IMR-90 (cell line): ENCODE results near the gene TMEFF1. TPM values are rescaled to one million over a fixed set of nuclear protein-coding genes. Genes with fewer than 3 reads are reported as not detected.

Experiments used
- ATAC-seq: fragments of 200-7000 bp; cut with Tn5 transposase; 2 replicates; pipeline ENCODE4 v1.9.1; 2020; ENCODE audit warnings: low read depth, mild to moderate bottlenecking, moderate library complexity
- BruUV-seq: library from RNA; stranded (reverse); fragments of 400-500 nt; replicated peaks from 2 replicates; lab custom pipeline; 2021; lab: Mats Ljungman, UMichigan
- CTCF ChIA-PET: fragments of 300-600 bp; formaldehyde crosslinking; extraction: SDS; loops from one replicate; lab custom pipeline; 2021; ENCODE audit warnings: antibody characterized with exemption; lab: Yijun Ruan, JAX
- POLR2A ChIA-PET: fragments of 300-600 bp; sonication (Branson Sonifier 250); formaldehyde crosslinking; loops from one replicate; lab custom pipeline; 2022; ENCODE audit warnings: antibody characterized with exemption; ENCODE audit not compliant: unreplicated experiment; lab: Charles Lee
- DNase-seq: peaks from one replicate; pipeline ENCODE4 v3.0.0; 2013
- H2AFZ ChIP-seq: replicated peaks from 2 replicates; pipeline ENCODE3; 2013; ENCODE audit warnings: low read length, mild to moderate bottlenecking; ENCODE audit not compliant: poor library complexity
- H2AK5ac ChIP-seq: 2 replicates; pipeline ENCODE4 v1.6.1; 2013; ENCODE audit warnings: low read depth, low read length, inconsistent platforms
- H2AK9ac ChIP-seq: replicated peaks from 2 replicates; pipeline ENCODE3; 2013; ENCODE audit warnings: mild to moderate bottlenecking, low read depth, low read length, moderate library complexity; ENCODE audit not compliant: poor library complexity
- H2BK120ac ChIP-seq: 2 replicates; pipeline ENCODE4 v1.6.1; 2013; ENCODE audit warnings: low read depth, low read length, inconsistent platforms
- H2BK15ac ChIP-seq: 3 replicates; pipeline ENCODE4 v1.6.1; 2013; ENCODE audit warnings: low read depth, low read length, inconsistent platforms
- H2BK20ac ChIP-seq: 2 replicates; pipeline ENCODE4 v1.6.1; 2013; ENCODE audit warnings: low read depth, mild to moderate bottlenecking, inconsistent platforms, low read length, moderate library complexity
- H2BK5ac ChIP-seq: 2 replicates; pipeline ENCODE4 v1.6.1; 2013; ENCODE audit warnings: mild to moderate bottlenecking, low read depth, low read length, inconsistent platforms; ENCODE audit not compliant: poor library complexity, severe bottlenecking
- H3K14ac ChIP-seq: replicated peaks from 2 replicates; pipeline ENCODE4 v1.6.1; 2013; ENCODE audit warnings: low read depth, low read length, inconsistent platforms
- H3K18ac ChIP-seq: 2 replicates; pipeline ENCODE4 v1.6.1; 2013; ENCODE audit warnings: low read depth, low read length, control low read depth
- H3K23ac ChIP-seq: 2 replicates; pipeline ENCODE4 v1.6.1; 2013; ENCODE audit warnings: low read depth, low read length, inconsistent platforms
- H3K27ac ChIP-seq: 2 replicates; pipeline ENCODE4 v1.5.1; 2013; ENCODE audit warnings: mild to moderate bottlenecking, control low read depth, low read length; ENCODE audit not compliant: insufficient read depth
- H3K27me3 ChIP-seq: 2 replicates; pipeline ENCODE4 v1.6.1; 2013; ENCODE audit warnings: low read length; ENCODE audit not compliant: control insufficient read depth, insufficient read depth
- H3K36me3 ChIP-seq: 2 replicates; pipeline ENCODE4 v1.6.1; 2013; ENCODE audit warnings: low read length, mixed read lengths; ENCODE audit not compliant: control insufficient read depth, insufficient read depth
- H3K4ac ChIP-seq: 2 replicates; pipeline ENCODE4 v1.6.1; 2013; ENCODE audit warnings: low read depth, low read length, inconsistent platforms
- H3K4me1 ChIP-seq: 2 replicates; pipeline ENCODE4 v1.6.1; 2013; ENCODE audit warnings: low read length, mixed read lengths; ENCODE audit not compliant: control insufficient read depth, insufficient read depth
- H3K4me2 ChIP-seq: 2 replicates; pipeline ENCODE4 v1.6.1; 2013; ENCODE audit warnings: low read depth, mild to moderate bottlenecking, control low read depth, low read length, moderate library complexity
- H3K4me3 ChIP-seq: 2 replicates; pipeline ENCODE4 v1.5.1; 2013; ENCODE audit warnings: low read depth, mild to moderate bottlenecking, control low read depth, low read length, moderate library complexity; ENCODE audit not compliant: insufficient read depth
- H3K56ac ChIP-seq: 2 replicates; pipeline ENCODE4 v1.6.1; 2013; ENCODE audit warnings: low read length, inconsistent platforms; ENCODE audit not compliant: insufficient read depth; ENCODE audit errors: extremely low read depth
- H3K79me1 ChIP-seq, 2 experiments: 2 replicates each; pipeline ENCODE4 v1.6.1; 2013; ENCODE audit warnings: low read length in 2 of 2, inconsistent platforms in 1 of 2, low read depth in 1 of 2
- H3K9ac ChIP-seq: 2 replicates; pipeline ENCODE4 v1.6.1; 2013; ENCODE audit warnings: low read depth, low read length, control low read depth
- H3K9me1 ChIP-seq: 2 replicates; pipeline ENCODE4 v1.6.1; 2013; ENCODE audit warnings: low read length, inconsistent platforms; ENCODE audit not compliant: insufficient read depth
- H3K9me3 ChIP-seq: 2 replicates; pipeline ENCODE4 v1.6.1; 2013; ENCODE audit warnings: low read length; ENCODE audit not compliant: control insufficient read depth, insufficient read depth
- H4K20me1 ChIP-seq: 2 replicates; pipeline ENCODE4 v1.6.1; 2013; ENCODE audit warnings: low read length, inconsistent platforms; ENCODE audit not compliant: insufficient read depth
- H4K5ac ChIP-seq: 2 replicates; pipeline ENCODE4 v1.6.1; 2013; ENCODE audit warnings: mild to moderate bottlenecking, low read depth, low read length, control low read depth
- H4K8ac ChIP-seq, 2 experiments: 2 replicates each; pipeline ENCODE4 v1.6.1; 2013; ENCODE audit warnings: low read depth in 2 of 2, low read length in 2 of 2, control low read depth in 1 of 2, inconsistent platforms in 1 of 2
- H4K91ac ChIP-seq: 2 replicates; pipeline ENCODE4 v1.6.1; 2013; ENCODE audit warnings: low read depth, low read length, inconsistent platforms; ENCODE audit not compliant: insufficient read depth
- WGBS, 2 experiments: methylation state at CpG; one replicate each; pipeline versions ENCODE4 v1.1.5 to v1.1.7; 2013; ENCODE audit warnings: missing lambda C conversion rate in 2 of 2; ENCODE audit not compliant: insufficient read length in 1 of 2; ENCODE audit errors: extremely low coverage in 2 of 2; 5-methylcytosine and 5-hydroxymethylcytosine counted together
- dilution Hi-C: fragments of 300-500 bp; cut with HindIII; formaldehyde crosslinking; loops from one replicate; pipeline ENCODE4 v1.14.3; 2018; ENCODE audit warnings: low sequenced_read_pairs; ENCODE audit not compliant: unreplicated experiment
- in situ Hi-C: fragments of 300-500 bp; cut with MboI; formaldehyde crosslinking; loops from 3 replicates; pipeline ENCODE4 v1.14.3; 2019; ENCODE audit warnings: low sequenced_read_pairs, inconsistent platforms, mixed read lengths
- intact Hi-C: fragments of 100-400 bp; cut with micrococcal nuclease; formaldehyde crosslinking; loops from 2 replicates; pipeline ENCODE4 v1.10.0; 2022
- polyA plus RNA-seq, 3 experiments: library from polyadenylated mRNA; depleted of rRNA; stranded (reverse); fragments of >200 nt; gene quantifications; 2 replicates each; pipeline ENCODE4 v1.2.3, GENCODE V29; 2012; ENCODE audit warnings: low replicate concordance in 1 of 3
- total RNA-seq: library from RNA; depleted of rRNA; stranded (reverse); fragments of >200 nt; gene quantifications from 2 replicates; pipeline ENCODE4 v1.2.3, GENCODE V29; 2012
- TF ChIP-seq, protein P1 (sequence below): fragments of 150-350 bp; IDR thresholded peaks from 2 replicates; pipeline ENCODE4 v1.6.1; 2016; ENCODE audit warnings: low read depth, mild to moderate bottlenecking, low read length, moderate library complexity, borderline replicate concordance

TMEFF1 gene
- total and polyA plus RNA-seq, 2 of the 4 experiments (the other 2 are of a cell fraction), result 0.62 to 0.90 TPM

GRCh38 chr9:100489836-100490235 is 16.9 kb downstream of the TMEFF1 start:
- intact Hi-C loops (loop anchor here (5.0 kb wide), 1 partner anchor 268 kb away; no protein-coding TSS in a partner anchor), dilution Hi-C loops (no loop called here), in situ Hi-C loops (no loop called here)
- Histone ChIP-seq H3K4ac (no peak overlapping the region), H4K20me1 (no peaks in the 10 kb centered on the region), H3K4me3 (no peak overlapping the region), H3K9me1 (no peaks in the 10 kb centered on the region), H3K27ac (no peak overlapping the region), H3K23ac (no peak overlapping the region), H3K56ac (no peak overlapping the region), H3K27me3 (no peaks in the 10 kb centered on the region), H4K5ac (no peak overlapping the region), H4K91ac (no peak overlapping the region), H2BK15ac (no peak overlapping the region), H3K9ac (no peak overlapping the region), H2AFZ (no peak overlapping the region), H2AK5ac (no peak overlapping the region), H2AK9ac (no peak overlapping the region), H2BK120ac (no peak overlapping the region), H2BK5ac (no peak overlapping the region), H4K8ac (no peak overlapping the region), H2BK20ac (no peak overlapping the region), H3K79me1 (peaks cover 10 to 25% of the 10 kb centered on the region in 2 experiments; a peak in 3 of 4 replicates), H3K4me2 (no peak overlapping the region), H3K9me3 (no peaks in the 10 kb centered on the region), H3K36me3 (no peaks in the 10 kb centered on the region), H3K14ac (no peak overlapping the region), H3K18ac (no peak overlapping the region), H3K4me1 (peaks cover 2% of the 10 kb centered on the region)
- TF ChIP-seq, protein P1, sequence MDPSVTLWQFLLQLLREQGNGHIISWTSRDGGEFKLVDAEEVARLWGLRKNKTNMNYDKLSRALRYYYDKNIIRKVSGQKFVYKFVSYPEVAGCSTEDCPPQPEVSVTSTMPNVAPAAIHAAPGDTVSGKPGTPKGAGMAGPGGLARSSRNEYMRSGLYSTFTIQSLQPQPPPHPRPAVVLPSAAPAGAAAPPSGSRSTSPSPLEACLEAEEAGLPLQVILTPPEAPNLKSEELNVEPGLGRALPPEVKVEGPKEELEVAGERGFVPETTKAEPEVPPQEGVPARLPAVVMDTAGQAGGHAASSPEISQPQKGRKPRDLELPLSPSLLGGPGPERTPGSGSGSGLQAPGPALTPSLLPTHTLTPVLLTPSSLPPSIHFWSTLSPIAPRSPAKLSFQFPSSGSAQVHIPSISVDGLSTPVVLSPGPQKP, result no peak
- no peak for ATAC-seq
- no CpG with 5 or more reads among the region's 4 CpGs for WGBS, 2 experiments
- CTCF ChIA-PET, result no interaction called here
- DNase-seq, result no peak
- BruUV-seq, result no TSS peak
- POLR2A ChIA-PET, result interaction anchor here (0.5 kb wide), 1 partner anchor 13 kb away, joined by 10 read pairs; no protein-coding TSS in a partner anchor
